GM18520 (cell line): ENCODE measurements around the gene CATSPERD.

Experiments
- ATAC-seq: cut with Tn5 transposase; IDR thresholded peaks from one replicate; pipeline ENCODE4 v1.9.1; 2021; ENCODE audit not compliant: unreplicated experiment

CATSPERD gene

DNA sequence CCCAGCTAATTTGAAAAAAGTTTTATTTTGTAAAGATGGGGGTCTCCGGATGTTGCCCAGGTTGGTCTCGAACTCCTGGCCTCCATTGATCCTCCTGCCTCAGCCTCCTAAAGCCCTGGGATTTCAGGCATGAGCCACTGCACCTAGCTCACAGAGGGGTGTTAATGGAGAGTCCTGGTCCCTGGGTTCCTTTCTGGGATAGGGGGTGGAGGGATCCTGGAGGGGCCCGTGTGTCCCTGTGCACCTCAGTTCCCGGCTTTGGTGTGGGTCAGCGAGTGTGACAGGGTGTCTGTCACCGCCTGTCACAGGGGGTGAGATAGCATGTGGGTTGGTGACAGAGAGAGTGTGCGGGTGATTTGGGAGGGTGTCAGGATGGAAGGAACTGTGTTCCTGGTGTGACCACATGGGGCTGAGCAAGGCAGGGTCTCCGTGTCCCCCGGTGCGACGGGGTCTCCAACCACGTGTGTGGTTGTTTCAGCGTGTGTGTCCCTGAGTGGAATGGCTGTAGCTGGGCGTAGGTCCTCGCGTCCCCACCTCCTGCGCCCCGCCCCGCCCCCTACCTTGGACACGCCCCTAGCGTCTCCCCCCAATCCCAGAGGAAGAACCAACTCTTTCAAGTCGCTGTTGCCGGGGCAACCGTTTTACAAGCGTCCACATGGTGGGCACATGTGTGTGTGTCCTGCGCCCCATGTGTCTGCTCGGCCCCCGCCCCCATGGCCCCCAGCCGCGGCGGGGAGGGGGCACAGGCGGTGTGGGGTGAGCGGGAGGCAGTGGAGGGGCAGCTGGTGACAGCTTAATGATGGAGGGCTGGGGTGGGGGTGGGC is 81.6 kb downstream of the CATSPERD start:
- ATAC-seq: no peak

DNA sequence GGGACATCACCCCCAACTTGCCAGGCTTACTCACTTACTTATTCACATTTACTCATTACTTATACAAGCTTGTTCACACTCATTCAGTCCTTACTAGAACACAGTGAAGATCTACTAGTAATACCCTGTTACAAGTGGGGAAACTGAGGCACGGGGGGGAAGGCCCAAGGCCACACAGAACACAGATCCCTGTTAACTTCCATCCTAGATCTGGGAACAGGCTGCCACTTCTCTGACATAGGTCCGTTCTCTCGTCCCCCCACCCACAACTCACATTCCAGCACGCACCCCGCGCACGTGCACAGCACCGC is 83.0 kb downstream of the CATSPERD start:
- no peak for ATAC-seq

DNA sequence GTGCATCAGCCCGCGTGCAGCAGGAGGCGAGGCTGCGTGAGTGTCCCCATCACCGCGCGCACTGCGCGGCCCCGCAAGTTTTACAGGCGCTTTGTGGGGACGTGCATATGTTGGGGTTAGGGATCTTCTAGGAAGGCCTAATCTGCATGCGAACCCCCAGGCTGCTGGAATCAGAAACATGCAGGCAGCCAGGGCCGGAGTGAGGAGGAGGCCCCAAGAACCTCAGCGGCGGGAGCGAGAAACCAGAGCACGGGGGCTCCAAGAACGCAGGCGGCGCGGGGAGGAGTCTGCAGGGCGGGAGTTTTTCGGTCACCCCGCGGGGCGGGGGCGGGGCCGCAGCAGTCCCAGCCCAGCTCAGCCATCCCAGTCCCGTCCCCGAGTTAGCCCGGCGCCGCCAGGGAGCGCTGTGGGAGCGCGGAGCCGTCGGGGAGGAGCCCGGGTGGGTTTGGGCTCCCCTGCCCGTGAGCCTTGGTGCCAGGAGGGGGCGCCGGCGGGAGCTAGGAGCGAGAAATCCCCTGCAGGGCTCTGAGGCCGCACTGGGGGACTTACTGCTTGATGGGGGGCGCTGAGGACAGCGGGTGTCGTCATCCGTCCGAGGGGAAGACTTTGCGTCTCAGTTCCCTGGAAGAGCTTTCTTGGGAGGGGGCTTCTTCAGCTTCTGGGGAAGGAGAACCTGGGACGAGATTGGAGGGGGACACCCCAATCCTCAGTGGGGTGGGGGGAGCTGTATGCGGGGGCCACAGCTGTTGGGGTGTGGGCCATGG is 83.5 kb downstream of the CATSPERD start:
- no peak for ATAC-seq

DNA sequence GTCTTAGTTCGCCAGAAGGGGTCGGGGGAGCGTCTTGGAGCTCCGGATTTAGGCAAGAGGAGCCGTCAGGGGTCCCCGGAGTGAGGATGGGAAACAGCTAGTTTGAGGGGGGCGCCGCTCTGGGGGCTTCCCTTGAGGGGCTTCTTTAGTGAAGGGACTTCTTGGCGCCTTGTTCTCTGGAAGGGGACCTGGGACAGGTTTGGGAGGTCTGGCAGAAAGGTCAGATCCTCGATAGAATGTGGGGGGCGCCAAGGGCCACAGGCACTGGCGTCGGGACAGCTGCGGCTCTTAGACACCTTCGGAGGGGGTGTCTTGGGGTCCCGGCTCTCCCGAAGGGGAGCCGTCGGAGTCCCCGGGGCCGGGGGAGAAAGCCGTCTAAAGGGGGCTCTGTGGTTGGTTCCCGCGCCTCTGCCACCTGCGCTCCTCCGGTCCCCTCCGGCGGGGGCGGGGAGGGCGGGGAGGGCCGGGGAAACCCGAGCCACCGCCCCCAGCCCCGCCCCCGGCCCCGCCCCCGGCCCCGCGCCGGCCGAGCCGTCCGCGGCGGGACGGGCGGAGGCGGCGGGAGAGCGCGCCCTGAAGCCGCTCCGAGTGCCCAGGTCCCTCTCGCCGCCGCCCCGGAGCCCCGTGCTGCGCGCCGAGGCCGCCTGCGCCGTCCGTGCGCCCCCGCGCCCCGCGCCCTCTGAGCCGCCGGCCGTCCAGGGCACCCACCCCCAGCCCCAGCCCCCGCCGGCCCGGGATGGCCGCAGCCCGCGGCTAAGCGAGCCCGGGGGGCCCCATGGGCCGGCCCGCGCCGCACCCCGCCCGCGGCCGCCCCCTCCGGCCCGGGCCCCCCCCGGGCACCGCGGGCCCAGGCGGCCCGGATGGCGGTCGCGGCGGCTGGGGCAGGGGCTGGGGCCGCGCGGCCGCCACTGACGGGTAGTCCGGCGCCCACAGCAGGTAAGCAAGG is 84.4 kb downstream of the CATSPERD start, which contains the start of gene NRTN:
NRTN (plus strand) TSS at position 552 of the 946 bp plus-strand sequence. CDS start 19,099 bp downstream, outside the sequence.
- ATAC-seq: no peak

DNA sequence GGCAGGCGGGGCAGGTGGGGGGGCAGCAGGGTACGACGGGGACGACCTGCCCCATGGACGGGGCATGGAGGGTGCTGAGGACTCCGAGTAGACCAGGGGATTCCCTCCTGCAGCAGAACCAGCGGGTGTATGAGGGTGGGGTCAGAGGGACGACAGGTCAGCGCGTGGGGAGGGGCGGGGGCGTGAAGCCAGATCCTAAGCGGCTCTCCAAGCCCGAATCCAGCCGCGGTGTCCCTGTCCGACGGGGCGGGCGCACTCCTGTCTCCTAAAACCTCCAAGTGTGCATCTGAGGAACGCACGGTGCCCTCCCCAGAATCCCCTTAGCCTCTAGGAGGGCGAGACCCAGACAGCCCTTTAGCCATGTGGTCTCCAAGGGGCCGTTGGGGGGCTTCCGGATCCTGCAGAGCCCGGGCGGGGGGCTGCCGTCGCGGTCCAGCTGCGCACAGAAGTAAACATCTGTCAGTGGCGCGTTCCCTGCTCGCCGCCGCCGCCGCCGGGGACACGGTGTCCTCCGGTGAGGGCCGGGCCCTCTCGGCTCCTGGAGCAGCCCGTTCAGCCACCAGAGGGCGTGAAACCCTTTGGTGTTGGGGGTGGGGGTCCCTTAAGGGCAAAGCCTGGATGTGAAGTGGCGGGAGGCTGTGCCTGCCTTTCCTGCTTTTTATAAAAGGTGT is 85.2 kb downstream of the CATSPERD start:
- no peak for ATAC-seq

DNA sequence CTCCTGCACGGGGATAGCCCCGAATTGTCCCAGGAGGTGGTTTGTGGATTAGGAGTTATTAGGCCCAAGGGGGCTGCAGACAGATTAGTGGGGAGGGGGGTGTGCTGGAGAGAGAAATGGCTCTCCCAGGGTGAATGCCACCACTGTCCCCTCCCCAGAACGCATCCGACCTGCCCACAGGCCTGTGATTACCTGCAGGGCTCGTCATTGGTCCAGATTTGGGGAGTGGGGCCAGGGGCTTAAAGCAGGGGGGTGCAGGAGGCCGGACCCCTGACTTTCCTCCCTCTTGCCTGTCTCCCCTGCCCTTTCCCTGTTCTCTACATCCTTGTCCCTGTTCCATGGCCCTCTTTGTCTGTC is 85.7 kb downstream of the CATSPERD start:
- no peak for ATAC-seq

DNA sequence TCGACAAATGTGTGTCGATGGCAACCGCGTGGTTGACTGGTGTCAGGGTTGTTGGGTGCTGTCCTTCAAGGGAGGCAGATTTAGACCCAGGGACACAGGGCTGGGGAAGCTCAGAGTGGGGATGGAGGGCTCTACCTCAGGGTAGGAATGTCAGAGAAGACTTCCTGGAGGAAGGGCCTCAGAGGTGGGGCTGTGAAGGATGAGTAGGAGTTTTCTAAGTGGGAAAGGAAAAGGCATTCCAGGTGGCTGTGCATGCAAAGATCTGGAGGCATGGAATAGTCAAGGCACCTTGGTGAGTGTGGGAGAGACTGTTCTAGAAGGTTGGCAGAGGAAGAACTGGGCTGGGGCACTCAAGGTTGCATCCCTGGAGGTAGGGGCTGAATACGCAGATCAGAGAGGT is 86.5 kb downstream of the CATSPERD start:
- no peak for ATAC-seq

DNA sequence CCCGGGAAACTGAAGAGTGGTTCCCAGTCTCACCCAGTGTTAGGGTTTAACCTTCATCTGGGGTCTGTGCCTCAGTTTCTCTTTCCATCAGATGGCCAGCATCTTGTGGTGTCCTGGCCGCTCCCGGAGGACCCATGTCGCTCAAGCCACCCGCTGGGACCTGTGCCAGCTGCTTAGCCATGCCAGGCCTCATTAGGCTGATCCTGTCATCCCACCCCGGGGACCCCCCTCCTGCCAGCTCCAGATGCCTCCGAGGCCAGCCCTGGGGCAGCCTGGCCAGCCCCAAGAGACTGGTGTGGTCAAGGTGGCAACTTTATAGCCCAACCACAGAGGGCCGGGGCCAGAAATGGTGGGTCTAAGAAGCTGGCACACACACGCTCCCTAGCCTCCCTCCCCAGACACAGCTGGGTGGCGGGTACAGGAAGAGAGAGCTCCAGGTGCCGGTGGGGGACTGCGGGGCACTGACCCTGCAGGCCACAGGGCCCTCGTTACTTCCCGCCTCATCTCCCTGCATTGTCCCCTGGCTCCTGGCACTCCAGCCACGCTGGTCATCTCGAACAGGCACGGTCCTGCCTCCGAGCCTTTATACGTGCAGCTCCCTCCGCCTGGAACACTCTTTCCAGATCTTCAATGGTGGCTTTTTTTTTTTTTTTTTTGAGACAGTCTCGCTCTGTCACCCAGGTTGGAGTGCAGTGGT is 87.8 kb downstream of the CATSPERD start:
- no peak for ATAC-seq

DNA sequence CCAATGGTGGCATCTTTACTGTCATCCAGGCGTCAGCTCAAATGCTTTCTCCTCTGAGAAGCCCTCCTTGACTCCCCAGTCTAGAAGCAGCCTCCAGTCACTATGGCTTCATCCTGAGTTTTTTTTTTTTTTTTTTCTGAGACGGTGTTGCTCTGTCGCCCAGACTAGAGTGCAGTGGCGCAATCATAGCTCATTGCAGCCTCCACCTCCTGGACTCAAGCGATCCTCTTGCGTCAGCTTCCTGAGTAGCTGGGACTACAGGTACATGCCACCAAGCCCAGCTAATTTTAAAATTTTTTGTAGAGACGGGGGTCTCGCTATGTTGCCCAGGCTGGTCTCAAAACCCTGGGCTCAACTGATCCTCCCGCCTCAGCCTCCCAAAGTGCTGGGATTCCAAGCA is 88.6 kb downstream of the CATSPERD start:
- no peak for ATAC-seq

DNA sequence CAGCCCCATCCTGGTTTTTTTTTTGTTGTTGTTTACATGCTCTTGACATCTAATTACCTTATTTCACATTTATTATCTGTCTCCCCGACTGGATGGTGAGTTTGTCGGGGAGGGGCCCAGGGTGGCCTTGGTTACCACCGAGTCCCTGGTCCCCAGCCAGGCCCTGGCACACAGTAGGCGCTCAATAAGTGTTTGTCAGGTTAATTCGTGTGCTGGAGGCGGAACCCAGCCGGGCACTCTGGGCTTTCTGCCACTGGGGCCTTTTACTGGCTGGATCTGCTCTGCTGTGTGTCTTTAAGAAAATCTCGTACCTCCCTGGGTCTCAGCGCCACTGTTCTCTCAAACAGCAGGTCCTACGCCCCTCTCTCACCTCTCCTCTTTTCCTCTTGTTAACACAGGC is 89.0 kb downstream of the CATSPERD start:
- no peak for ATAC-seq

DNA sequence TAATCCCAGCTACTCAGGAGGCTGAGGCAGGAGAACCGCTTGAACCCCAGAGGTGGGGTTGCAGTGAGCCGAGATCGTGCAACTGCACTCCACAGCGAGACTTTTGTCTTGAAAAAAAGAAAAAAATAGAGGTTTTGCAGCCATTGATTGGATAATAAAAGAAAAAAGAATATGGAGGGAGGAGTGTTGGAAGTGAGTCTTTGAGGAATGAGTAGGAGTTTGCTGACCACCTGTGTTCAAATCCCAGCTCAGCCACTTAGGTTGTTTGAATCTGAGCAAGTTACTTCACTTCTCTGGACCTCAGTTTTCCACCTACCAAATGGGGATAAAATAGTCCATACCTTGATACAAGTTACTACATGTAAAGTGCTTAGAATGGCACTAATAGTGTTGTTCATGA is 90.7 kb downstream of the CATSPERD start:
- no peak for ATAC-seq

DNA sequence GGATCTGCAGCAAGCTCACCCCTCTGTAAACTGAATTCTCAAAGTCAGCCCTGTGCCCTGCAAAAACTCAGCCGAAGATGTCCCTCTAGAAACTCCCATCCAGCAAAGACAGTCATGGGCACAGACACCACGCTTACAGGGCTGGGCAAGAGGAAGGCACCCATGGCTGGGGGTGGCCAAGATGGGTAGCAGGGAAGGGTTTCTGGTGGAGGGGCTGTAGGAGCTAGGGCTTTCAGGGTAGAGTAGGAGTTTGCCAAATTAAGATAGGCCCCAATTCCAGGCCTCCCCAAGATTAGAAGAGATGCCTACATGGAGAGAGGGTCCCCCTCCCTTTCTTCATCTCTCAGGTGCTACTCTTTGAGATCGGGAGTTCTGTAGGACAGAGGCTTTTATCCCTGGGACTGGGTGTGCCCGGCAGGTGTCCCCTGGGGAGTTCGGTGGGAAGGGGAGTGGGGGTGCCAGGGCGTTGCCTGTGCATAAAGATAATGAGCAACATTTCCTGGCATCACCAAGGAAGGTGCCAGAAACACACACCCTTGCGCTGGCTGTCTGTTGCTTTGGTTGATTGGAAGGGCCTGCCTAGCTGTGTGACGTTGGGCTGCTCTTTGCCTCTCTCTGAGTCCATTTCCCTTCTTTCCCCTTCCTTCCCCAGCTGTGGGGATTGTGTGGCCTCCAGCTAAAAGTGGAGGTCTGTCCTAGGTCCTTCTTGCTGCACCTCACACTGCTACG is 93.8 kb downstream of the CATSPERD start:
- ATAC-seq: no peak

DNA sequence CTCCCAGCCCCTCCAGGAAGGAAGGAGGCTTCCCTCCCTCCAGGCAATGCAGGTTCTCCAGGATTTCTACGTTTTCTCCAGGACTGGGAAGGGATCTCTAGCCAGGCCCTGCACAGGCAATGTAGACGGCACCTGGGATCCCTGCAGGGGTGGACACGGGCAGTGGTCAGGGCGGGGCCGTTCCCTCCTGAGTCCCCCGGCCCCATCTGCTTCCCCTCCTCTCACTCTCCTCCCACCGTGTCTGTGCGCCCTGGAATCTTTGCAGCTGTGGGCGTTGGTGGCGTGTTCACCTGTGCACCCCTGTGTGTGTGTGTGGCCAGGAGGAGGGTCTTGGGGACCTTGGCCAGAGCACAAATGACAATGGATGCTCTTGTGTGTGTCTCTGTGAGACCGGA is 94.4 kb downstream of the CATSPERD start:
- no peak for ATAC-seq

DNA sequence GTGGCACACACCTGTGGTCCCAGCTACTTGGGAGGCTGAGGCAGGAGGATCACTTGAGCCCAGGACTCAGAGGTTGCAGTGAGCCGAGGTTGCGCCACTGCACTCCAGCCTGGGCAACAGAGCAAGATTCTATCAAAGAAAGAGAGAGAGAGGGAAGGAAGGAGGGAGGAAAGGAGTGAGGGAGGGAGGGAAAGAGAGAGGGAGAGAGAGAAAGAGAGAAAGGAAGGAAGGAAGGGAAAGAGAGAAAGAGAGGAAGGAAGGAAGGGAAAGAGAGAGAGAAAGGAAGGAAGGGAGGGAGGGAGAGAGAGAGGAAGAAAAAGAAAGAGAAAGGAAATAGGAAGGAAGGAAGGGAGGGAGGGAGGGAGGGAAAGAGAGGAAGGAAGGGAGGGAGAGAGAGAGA is 96.8 kb downstream of the CATSPERD start:
- ATAC-seq: no peak

DNA sequence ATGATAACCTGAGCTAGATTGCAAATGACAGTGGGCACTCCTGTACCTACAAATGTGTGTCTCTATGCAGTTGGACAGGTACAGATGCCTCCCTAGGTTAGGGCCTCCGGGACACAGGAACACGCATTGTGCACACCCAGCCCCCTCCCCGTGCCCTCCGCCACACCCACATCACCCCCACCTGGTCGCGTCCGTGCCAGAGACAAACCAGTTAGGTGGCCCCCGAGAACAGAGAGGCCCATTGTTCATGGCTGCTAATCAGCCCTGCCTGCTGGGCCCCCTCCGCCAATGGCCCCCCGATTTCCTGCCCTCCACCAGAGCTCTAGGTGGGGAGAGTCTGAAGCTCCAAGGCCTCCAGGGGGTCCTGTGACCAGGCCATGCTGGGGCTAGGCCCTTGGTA is 98.2 kb downstream of the CATSPERD start:
- ATAC-seq: no peak

DNA sequence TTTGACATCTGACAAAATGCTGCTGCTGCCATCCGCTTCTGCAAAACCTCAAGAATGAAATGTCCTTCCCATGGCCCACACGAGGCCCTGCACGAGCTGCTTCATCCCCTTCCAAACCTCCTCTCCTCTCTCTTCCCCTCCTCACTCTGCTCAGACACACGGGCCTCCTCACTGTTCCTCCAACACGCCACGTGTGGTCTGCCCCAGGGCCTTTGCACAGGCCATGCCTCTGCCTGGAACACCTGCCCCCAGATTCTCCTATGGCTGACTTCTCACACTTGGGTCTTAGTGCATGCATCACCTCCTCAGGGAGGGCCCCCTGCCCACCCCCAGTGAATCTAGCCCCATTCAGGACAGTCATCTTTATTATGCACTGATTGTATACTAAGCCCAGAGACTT is 100.3 kb downstream of the CATSPERD start:
- ATAC-seq: no peak

DNA sequence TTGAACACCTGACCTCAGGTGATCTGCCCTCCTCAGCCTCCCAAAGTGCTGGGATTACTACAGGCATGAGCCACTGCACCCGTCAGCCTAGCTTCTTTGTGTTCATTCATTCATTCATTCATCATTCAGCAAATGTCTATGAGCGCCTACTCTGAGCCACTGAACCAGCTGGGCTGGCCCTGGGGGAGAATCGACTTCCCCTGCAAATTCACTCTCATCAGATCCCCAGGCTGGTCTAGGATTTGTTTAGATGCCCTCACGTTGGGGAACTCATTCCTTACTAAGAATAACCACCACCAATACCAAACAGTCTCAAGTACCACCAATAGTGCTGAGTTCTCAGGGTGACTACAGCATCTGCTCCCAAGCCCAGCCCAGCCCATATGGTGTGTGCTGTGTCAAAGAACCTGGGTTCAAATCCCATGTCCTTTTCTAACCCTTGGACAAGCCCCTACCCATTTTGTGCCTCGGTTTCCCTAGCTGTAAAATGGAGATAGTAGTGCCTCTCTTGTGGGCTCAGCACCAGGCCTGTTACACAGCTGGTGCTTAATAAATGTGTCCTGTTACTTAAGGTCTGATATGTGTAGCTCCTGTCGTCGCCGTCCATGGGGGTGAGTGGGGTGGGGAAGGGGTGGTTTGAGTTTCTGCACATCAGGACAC is 101.2 kb downstream of the CATSPERD start:
- no peak for ATAC-seq

DNA sequence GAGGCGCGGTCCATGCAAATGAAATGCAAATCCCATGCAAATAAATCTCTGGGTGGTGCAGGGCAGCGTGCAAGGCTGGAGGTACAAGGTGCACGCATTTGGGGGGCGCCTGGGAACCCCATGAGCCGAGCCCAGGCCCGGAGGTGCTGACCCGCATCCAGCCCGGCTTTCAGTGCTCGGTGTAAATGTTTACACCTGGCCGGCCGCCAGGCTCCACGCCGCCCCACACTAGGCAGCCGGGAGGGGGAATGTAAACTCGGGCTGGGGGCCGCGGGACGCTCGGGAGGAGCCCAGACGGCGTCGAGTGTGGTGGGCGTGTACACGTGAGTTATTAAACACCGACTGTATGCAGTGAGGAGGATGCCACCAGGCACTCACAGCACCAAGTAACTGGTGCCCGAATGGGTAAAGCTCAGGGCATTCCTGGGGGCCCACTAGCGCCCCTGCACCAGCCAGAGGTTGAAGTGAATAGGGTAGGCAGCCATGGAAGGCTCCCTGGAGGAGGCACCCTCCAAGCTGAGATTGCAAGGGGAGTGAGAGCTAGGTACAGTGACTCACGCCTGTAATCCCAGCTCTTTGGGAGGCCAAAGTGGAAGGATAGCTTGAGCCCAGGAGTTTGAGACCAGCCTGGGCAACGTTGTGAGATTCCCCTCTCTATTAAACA is 101.9 kb downstream of the CATSPERD start:
- ATAC-seq: no peak
